IPS-20b (cell line): ENCODE measurements around the gene CNGA1.

Experiments used
- H3K27ac ChIP-seq: one replicate; pipeline ENCODE4 v1.5.1; 2013; ENCODE audit warnings: low read length
- H3K27me3 ChIP-seq: 2 replicates; pipeline ENCODE4 v1.6.1; 2013; ENCODE audit warnings: mild to moderate bottlenecking, low read length, inconsistent platforms; ENCODE audit not compliant: insufficient read depth
- H3K36me3 ChIP-seq: 2 replicates; pipeline ENCODE4 v1.6.1; 2013; ENCODE audit warnings: low read depth, mild to moderate bottlenecking, inconsistent platforms, low read length, moderate library complexity; ENCODE audit not compliant: insufficient read depth
- H3K4me1 ChIP-seq: 2 replicates; pipeline ENCODE4 v1.6.1; 2013; ENCODE audit warnings: mild to moderate bottlenecking, control low read depth, inconsistent platforms, low read length, moderate library complexity; ENCODE audit not compliant: insufficient read depth
- H3K4me3 ChIP-seq: 2 replicates; pipeline ENCODE4 v1.5.1; 2013; ENCODE audit warnings: mild to moderate bottlenecking, low read length, inconsistent platforms
- H3K9ac ChIP-seq: 2 replicates; pipeline ENCODE4 v1.6.1; 2013; ENCODE audit warnings: low read depth, mild to moderate bottlenecking, inconsistent platforms, low read length, moderate library complexity
- H3K9me3 ChIP-seq: 2 replicates; pipeline ENCODE4 v1.6.1; 2013; ENCODE audit warnings: mild to moderate bottlenecking, low read depth, low read length, inconsistent platforms; ENCODE audit not compliant: insufficient read depth

Gene CNGA1

GRCh38 chr4:48016141-48017107 lies at the start of gene CNGA1, which contains the start of gene NIPAL1:
TSS of gene CNGA1 (minus strand) at chr4:48016681. CDS start at chr4:47952689, 63,992 bp downstream.
TSS of gene NIPAL1 (plus strand) at chr4:48016772. CDS start at chr4:48016840, 68 bp downstream.
- Histone ChIP-seq H3K4me1 (no peaks in the 10 kb centered on the region; the same call in 1 of the 2 replicates), H3K4me3 (peak within 1 kb of the TSS; percentile 87), H3K9me3 (no peaks in the 10 kb centered on the region), H3K27me3 (peaks cover 26% of the 10 kb centered on the region), H3K36me3 (no peaks in the 10 kb centered on the region), H3K27ac (no peak within 1 kb of the TSS), H3K9ac (peak within 1 kb of the TSS; percentile 67; the same call in 1 of the 2 replicates)

- H3K27ac ChIP-seq, result no peak overlapping the region
- H3K9ac ChIP-seq, result no peak overlapping the region
These were observed 49.1 kb upstream of the CNGA1 start for GRCh38 chr4:48065587-48066052.

GRCh38 chr4:48064349-48064748 lies 47.9 kb upstream of the CNGA1 start:
- Histone ChIP-seq H3K4me1 (no peaks in the 10 kb centered on the region), H3K36me3 (no peaks in the 10 kb centered on the region), H3K27me3 (no peaks in the 10 kb centered on the region), H3K27ac (no peak overlapping the region), H3K4me3 (no peak overlapping the region), H3K9me3 (no peaks in the 10 kb centered on the region), H3K9ac (no peak overlapping the region)

More at GRCh38 chr4:48065587-48066052, 49.1 kb upstream of the CNGA1 start:
- Histone ChIP-seq H3K4me1 (no peaks in the 10 kb centered on the region), H3K4me3 (no peak overlapping the region), H3K9me3 (no peaks in the 10 kb centered on the region), H3K27me3 (no peaks in the 10 kb centered on the region), H3K36me3 (no peaks in the 10 kb centered on the region)

- Histone ChIP-seq H3K9ac (no peak overlapping the region), H3K36me3 (no peaks in the 10 kb centered on the region), H3K27ac (no peak overlapping the region), H3K9me3 (no peaks in the 10 kb centered on the region), H3K4me3 (no peak overlapping the region), H3K4me1 (no peaks in the 10 kb centered on the region), H3K27me3 (no peaks in the 10 kb centered on the region)
These were observed 42.4 kb upstream of the CNGA1 start for GRCh38 chr4:48058617-48059530.

- H3K4me1 ChIP-seq, result no peaks in the 10 kb centered on the region
- H3K36me3 ChIP-seq, result no peaks in the 10 kb centered on the region
- H3K4me3 ChIP-seq, result no peak overlapping the region
- no peak overlapping the region for H3K27ac ChIP-seq
- H3K9me3 ChIP-seq, result no peaks in the 10 kb centered on the region
- H3K27me3 ChIP-seq, result no peaks in the 10 kb centered on the region
- H3K9ac ChIP-seq, result no peak overlapping the region
These were observed 34.6 kb upstream of the CNGA1 start for GRCh38 chr4:48051078-48051477.

- no peaks in the 10 kb centered on the region for H3K9me3 ChIP-seq
- H3K27ac ChIP-seq, result no peak overlapping the region
- no peaks in the 10 kb centered on the region for H3K27me3 ChIP-seq
- H3K4me1 ChIP-seq, result no peaks in the 10 kb centered on the region
- H3K4me3 ChIP-seq, result no peak overlapping the region
- H3K9ac ChIP-seq, result no peak overlapping the region
- H3K36me3 ChIP-seq, result no peaks in the 10 kb centered on the region
These were observed 33.0 kb upstream of the CNGA1 start for GRCh38 chr4:48049483-48049882.

GRCh38 chr4:48047896-48048295 lies 31.4 kb upstream of the CNGA1 start:
- no peaks in the 10 kb centered on the region for H3K27me3 ChIP-seq
- no peak overlapping the region for H3K27ac ChIP-seq
- H3K9me3 ChIP-seq, result no peaks in the 10 kb centered on the region
- no peaks in the 10 kb centered on the region; the same call in 1 of the 2 replicates for H3K4me1 ChIP-seq
- no peaks in the 10 kb centered on the region for H3K36me3 ChIP-seq
- H3K4me3 ChIP-seq, result no peak overlapping the region
- H3K9ac ChIP-seq, result no peak overlapping the region

GRCh38 chr4:48047421-48047844 lies 31.0 kb upstream of the CNGA1 start:
- Histone ChIP-seq H3K27me3 (no peaks in the 10 kb centered on the region), H3K9me3 (no peaks in the 10 kb centered on the region), H3K4me3 (no peak overlapping the region), H3K27ac (no peak overlapping the region), H3K9ac (no peak overlapping the region), H3K4me1 (no peaks in the 10 kb centered on the region; the same call in 1 of the 2 replicates), H3K36me3 (no peaks in the 10 kb centered on the region)

- H3K4me1 ChIP-seq, result no peaks in the 10 kb centered on the region; the same call in 1 of the 2 replicates
- no peaks in the 10 kb centered on the region for H3K9me3 ChIP-seq
- H3K36me3 ChIP-seq, result no peaks in the 10 kb centered on the region
- no peak overlapping the region for H3K27ac ChIP-seq
- H3K9ac ChIP-seq, result no peak overlapping the region
- no peaks in the 10 kb centered on the region for H3K27me3 ChIP-seq
- no peak overlapping the region for H3K4me3 ChIP-seq
These were observed 29.6 kb upstream of the CNGA1 start for GRCh38 chr4:48046059-48046458.

- no peak overlapping the region for H3K9ac ChIP-seq
- H3K27ac ChIP-seq, result no peak overlapping the region
- H3K27me3 ChIP-seq, result no peaks in the 10 kb centered on the region
- no peaks in the 10 kb centered on the region; the same call in 1 of the 2 replicates for H3K4me1 ChIP-seq
- no peaks in the 10 kb centered on the region for H3K9me3 ChIP-seq
- no peak overlapping the region for H3K4me3 ChIP-seq
- H3K36me3 ChIP-seq, result no peaks in the 10 kb centered on the region
These were observed 27.8 kb upstream of the CNGA1 start for GRCh38 chr4:48044298-48044697.

- Histone ChIP-seq H3K27me3 (no peaks in the 10 kb centered on the region), H3K27ac (no peak overlapping the region), H3K9ac (no peak overlapping the region), H3K4me1 (no peaks in the 10 kb centered on the region; the same call in 1 of the 2 replicates), H3K36me3 (no peaks in the 10 kb centered on the region), H3K4me3 (no peak overlapping the region), H3K9me3 (no peaks in the 10 kb centered on the region)
These were observed 27.0 kb upstream of the CNGA1 start for GRCh38 chr4:48043504-48043903.
